ENCODE measurements around the gene SAPCD2. TPM values are rescaled to one million over a fixed set of nuclear protein-coding genes. Genes with fewer than 3 reads are reported as not detected.

The SAPCD2 gene
- total RNA-seq (2021; fragmentation: NEBNext Ultra II Directional; extraction: Animal tissue kit (Norgen Biotek cat#: 25700)) (30.3 and 32.1 TPM in 2 replicates), polyA plus RNA-seq (2011; rRNA removed) (12.7 and 17.3 TPM in 2 replicates), polyA minus RNA-seq (2011; rRNA and poly(A)+ RNA removed) (6.3 and 6.7 TPM in 2 replicates)
- 16.3 TPM for polyA plus RNA-seq (2011; cell fraction: cytosol; rRNA removed)
- polyA plus RNA-seq (2011; cell fraction: nucleus; rRNA removed): 40.0 TPM
- polyA plus RNA-seq (2012, experiment 1 of 2): 13.5 to 18.1 TPM (median 16.6 TPM) in 4 replicates
- 15.7 TPM for polyA plus RNA-seq (2012, experiment 2 of 2)
- polyA plus RNA-seq (2013, experiment 1 of 2): 32.1 TPM
- 29.5 TPM for polyA plus RNA-seq (2013, experiment 2 of 2)
- polyA minus RNA-seq (2011; cell fraction: cytosol; rRNA and poly(A)+ RNA removed): 13.4 TPM
- polyA minus RNA-seq (2011; cell fraction: nucleus; rRNA and poly(A)+ RNA removed): 24.1 TPM
- long read RNA-seq, experiment 1, partial matches to known transcripts: 0 of 18 reads
- long read RNA-seq, experiment 1, other reads (novel, unspliced or antisense): 15 of 18 reads
- long read RNA-seq, experiment 2, partial matches to known transcripts: 0 of 1 reads
- long read RNA-seq, experiment 2, other reads (novel, unspliced or antisense): 1 of 1 reads

- peak; percentile 75 to 84 for DNase-seq (ENCODE audit: low read depth in 1 of 2, low spot score in 2 of 2)
- Histone ChIP-seq H3K27me3 (replicated peaks in 1 of 4; ENCODE audit: control insufficient read depth in 3 of 4, extremely low read depth in 1 of 4, insufficient read depth in 3 of 4, low read length in 3 of 4) (peaks cover 0 to 18% (median 7%) of the 10 kb centered on the region in 4 experiments; a peak in 5 of 7 replicates), H3K9me3 (ENCODE audit: insufficient read depth in 2 of 2, low read depth in 1 of 2, low read length in 1 of 2) (no peaks in the 10 kb centered on the region), H3K56ac (replicated peaks; ENCODE audit: insufficient read length, low read depth, low read length) (peak within 1 kb of the TSS; percentile 12), H3K18ac (ENCODE audit: extremely low read depth, low read length) (peak within 1 kb of the TSS; percentile 81), H2AK5ac (ENCODE audit: low read depth, low read length) (peak within 1 kb of the TSS; percentile 99; the same call in 1 of the 2 replicates), H3K23me2 (ENCODE audit: low read depth, low read length) (peaks cover 13% of the 10 kb centered on the region), H2BK20ac (ENCODE audit: low read length) (peak within 1 kb of the TSS; percentile 90), H3K9ac (replicated peaks in 1 of 4; ENCODE audit: extremely low read depth in 1 of 4, low read depth in 3 of 4, low read length in 3 of 4) (peak within 1 kb of the TSS in 3 of 4 experiments; percentile 10 to 34 (median 20); a peak in 3 of 7 replicates), H3K4me1 (replicated peaks in 1 of 4; ENCODE audit: control insufficient read depth in 3 of 4, insufficient read depth in 4 of 4, low read length in 3 of 4) (peaks cover 0 to 27% (median 21%) of the 10 kb centered on the region in 4 experiments; a peak in 6 of 7 replicates), H4K5ac (ENCODE audit: insufficient read length, low read depth, low read length) (peak within 1 kb of the TSS; percentile 39), H3K4ac (replicated peaks; ENCODE audit: insufficient read length, low read depth, low read length) (peak within 1 kb of the TSS; percentile 24), H3K14ac (ENCODE audit: insufficient read length) (no peak within 1 kb of the TSS), H2BK5ac (ENCODE audit: low read depth, low read length) (peak within 1 kb of the TSS; percentile 44; the same call in 1 of the 2 replicates), H3K36me3 (ENCODE audit: control insufficient read depth in 2 of 4, insufficient read depth in 4 of 4, low read length in 3 of 4) (no peaks in the 10 kb centered on the region), H4K91ac (replicated peaks; ENCODE audit: insufficient read length, low read length) (peak within 1 kb of the TSS; percentile 71), H3K79me1 (ENCODE audit: low read depth, low read length) (peaks cover 2% of the 10 kb centered on the region; the same call in 1 of the 2 replicates), H2AFZ (ENCODE audit: low read length) (0 out of 2 replicates have a peak within 1 kb of the TSS, but pooled peaks have one; percentile 3), H3K4me2 (ENCODE audit: insufficient read depth in 1 of 2, low read depth in 2 of 2, low read length in 2 of 2) (peak within 1 kb of the TSS; percentile 73 to 85), H2BK12ac (ENCODE audit: low read depth, low read length) (peak within 1 kb of the TSS; percentile 98; the same call in 1 of the 2 replicates), H4K8ac (ENCODE audit: extremely low read depth, insufficient read depth, low read length) (peak within 1 kb of the TSS; percentile 90), H3K4me3 (ENCODE audit: extremely low read depth in 1 of 4, insufficient read depth in 2 of 4, low read depth in 3 of 4, low read length in 4 of 4) (peak within 1 kb of the TSS; percentile 46 to 64 (median 48)), H2BK15ac (ENCODE audit: low read length) (peak within 1 kb of the TSS; percentile 98), H3K79me2 (ENCODE audit: control insufficient read depth in 1 of 2, insufficient read depth in 2 of 2, low read length in 2 of 2) (no peaks in the 10 kb centered on the region), H3K27ac (ENCODE audit: low read depth, low read length) (no peak within 1 kb of the TSS; the same call in 1 of the 2 replicates), H4K20me1 (replicated peaks in 1 of 2; ENCODE audit: control insufficient read depth in 1 of 2, insufficient read depth in 2 of 2, low read length in 2 of 2) (peaks cover 23 to 25% of the 10 kb centered on the region in 2 experiments), H3K23ac (ENCODE audit: insufficient read length) (no peak within 1 kb of the TSS), H2BK120ac (replicated peaks; ENCODE audit: low read depth, low read length) (peak within 1 kb of the TSS; percentile 83)
- ChIA-PET CTCF (ENCODE audit: partially characterized antibody) (interaction anchor here (0.6 to 13.5 kb wide), 21 partner anchors 7 to 313 kb away, joined by 3 to 291 read pairs (median 5); partner anchors contain the start of genes ABCA2, ENTPD2, FUT7 and MAN1B1), POLR2A (ENCODE audit: partially characterized antibody) (interaction anchor here (0.6 to 2.0 kb wide), 10 partner anchors 11 to 172 kb away, joined by 3 to 5 read pairs (median 4); partner anchors contain the start of gene MAN1B1)
- FAIRE-seq: no peak
- 1% methylated on average over 40 of the region's 74 CpGs; no CpG with 5 or more reads in 1 of the 2 experiments for WGBS, 2 experiments (ENCODE audit: extremely low coverage in 1 of 2, insufficient coverage in 1 of 2, insufficient read length in 1 of 2, insufficient replicate concordance in 2 of 2, low coverage in 1 of 2, low lambda C conversion rate in 2 of 2, missing lambda C conversion rate in 1 of 2)
These were observed at the start of gene SAPCD2 for GRCh38 chr9:137070201-137070905. Gene SAPCD2 (minus strand): TSS chr9:137070557. CDS start chr9:137070460, 97 bp downstream.
